ENCODE results near the gene TMEM151B. TPM values are rescaled to one million over a fixed set of nuclear protein-coding genes. Genes with fewer than 3 reads are reported as not detected.

Gene TMEM151B
- total and polyA plus RNA-seq, 10 of the 15 experiments (the other 5 are each of a cell fraction or from before 2014, with no cell fraction given): 0.01 to 0.19 (median 0.05) TPM; not detected in 6

- no peak for TF ChIP-seq ZNF24 (IDR thresholded peaks at IDR 0.05)
- TF ChIP-seq SMARCA5 (IDR thresholded peaks at IDR 0.05): no peak
- no peak for TF ChIP-seq FOS (IDR thresholded peaks at IDR 0.05; ENCODE audit: borderline replicate concordance, extremely low read depth, insufficient read length)
- no peak for TF ChIP-seq CHD1 (IDR thresholded peaks at IDR 0.05; ENCODE audit: low read depth, low read length)
- no peak for TF ChIP-seq PKNOX1 (IDR thresholded peaks at IDR 0.05)
- TF ChIP-seq SMC3 (IDR thresholded peaks at IDR 0.05; ENCODE audit: borderline replicate concordance, low read length): peak; percentile 37; the same call in 1 of the 2 replicates
- no peak for TF ChIP-seq BCL11A (IDR thresholded peaks at IDR 0.05; ENCODE audit: low read depth, low read length)
- TF ChIP-seq FOXM1 (IDR thresholded peaks at IDR 0.05; ENCODE audit: low read depth, low read length): no peak
- TF ChIP-seq ZNF622 (IDR thresholded peaks at IDR 0.05): no peak
- peak; percentile 19; the same call in 1 of the 2 replicates for TF ChIP-seq ZBED1 (IDR thresholded peaks at IDR 0.05; ENCODE audit: borderline replicate concordance)
- no peak for TF ChIP-seq POU2F2 (IDR thresholded peaks at IDR 0.05; ENCODE audit: borderline replicate concordance, low read depth, low read length)
- no peak for TF ChIP-seq MEF2A (IDR thresholded peaks at IDR 0.05; ENCODE audit: insufficient read depth, low read depth, low read length)
- peak; percentile 67; the same call in 1 of the 2 replicates for TF ChIP-seq POLR2AphosphoS5 (IDR thresholded peaks at IDR 0.05; ENCODE audit: low read length)
- no peak for TF ChIP-seq EP300 (IDR thresholded peaks at IDR 0.05; ENCODE audit: borderline replicate concordance in 1 of 2, control insufficient read depth in 1 of 2, low read depth in 2 of 2, low read length in 2 of 2)
- TF ChIP-seq POLR2AphosphoS2 (IDR thresholded peaks at IDR 0.05; ENCODE audit: low read depth, low read length): peak; percentile 62; the same call in 1 of the 2 replicates
- no peak for TF ChIP-seq RFX5 (IDR thresholded peaks at IDR 0.05; ENCODE audit: low read depth, low read length)
- peak; percentile 36 to 66 (median 49) for TF ChIP-seq CTCF (IDR thresholded peaks at IDR 0.05 in 2 of 3, conservative IDR thresholded peaks at IDR 0.05 in 1 of 3; ENCODE audit: control insufficient read depth in 2 of 3, extremely low read depth in 1 of 3, insufficient read depth in 1 of 3, low read depth in 3 of 3, low read length in 3 of 3)
- no peak overlapping the region for H3K9ac ChIP-seq (ENCODE audit: control insufficient read depth, insufficient read depth, low read length)
- H3K79me2 ChIP-seq (ENCODE audit: control insufficient read depth, insufficient read depth, low read length): peaks cover 85% of the 10 kb centered on the region
- H3K4me1 ChIP-seq (ENCODE audit: control insufficient read depth, insufficient read depth, low read length): peaks cover 29% of the 10 kb centered on the region
- no peaks in the 10 kb centered on the region for H3K9me3 ChIP-seq (replicated peaks; ENCODE audit: control insufficient read depth, insufficient read depth, low read length)
- TSS peak; percentile 35 for BruUV-seq (replicated peaks)
- peak; percentile 80 for FAIRE-seq
- no peak for DNase-seq (ENCODE audit: low read depth, low spot score)
- H4K20me1 ChIP-seq (ENCODE audit: control insufficient read depth, insufficient read depth): peaks cover 15% of the 10 kb centered on the region; the same call in 1 of the 2 replicates
- H3K4me2 ChIP-seq (ENCODE audit: control insufficient read depth, insufficient read depth): peak overlapping the region; percentile 19
- peak; percentile 26 for ATAC-seq
- CTCF ChIA-PET: interaction anchor here (0.7 to 5.0 kb wide), 17 partner anchors 9 to 155 kb away, joined by 3 to 45 read pairs (median 5); partner anchors contain the start of gene SLC29A1
- peaks cover 39 to 50% of the 10 kb centered on the region in 2 experiments for H3K36me3 ChIP-seq (ENCODE audit: control insufficient read depth in 2 of 2, insufficient read depth in 2 of 2, low read length in 1 of 2)
- 52% methylated on average over 10 of the region's 10 CpGs for WGBS (ENCODE audit: insufficient coverage, insufficient replicate concordance, low lambda C conversion rate, missing lambda C conversion rate)
- RAD21 ChIA-PET (ENCODE audit: unreplicated experiment): interaction anchor here (0.7 to 1.5 kb wide), 4 partner anchors 9 to 157 kb away, joined by 3 to 4 read pairs (median 3); no protein-coding TSS in a partner anchor
- intact Hi-C loops (cut with micrococcal nuclease; ENCODE audit: unreplicated experiment) (no loop called here), in situ Hi-C loops (cut with MboI) (no loop called here)
- no peak overlapping the region for H2AFZ ChIP-seq (ENCODE audit: control insufficient read depth, low read depth, low read length)
- H3K27ac ChIP-seq (ENCODE audit: control insufficient read depth, insufficient read depth): no peak overlapping the region
- 0 out of 2 replicates have a peak overlapping the region, but pooled peaks have one; percentile 30 for H3K4me3 ChIP-seq
- SMC1A ChIA-PET (ENCODE audit: uncharacterized antibody, unreplicated experiment): interaction anchor here (0.7 to 2.0 kb wide), 7 partner anchors 9 to 80 kb away, joined by 3 to 7 read pairs (median 5); no protein-coding TSS in a partner anchor
- H3K27me3 ChIP-seq (replicated peaks in 1 of 2; ENCODE audit: control insufficient read depth in 2 of 2, insufficient read depth in 2 of 2, low read length in 1 of 2): no peaks in the 10 kb centered on the region
- POLR2A ChIA-PET: interaction anchor here (0.5 to 4.8 kb wide), 4 partner anchors 10 to 186 kb away, joined by 3 to 18 read pairs (median 4); no protein-coding TSS in a partner anchor
Measured at GRCh38 chr6:44253307-44254101, 16.7 kb upstream of the TMEM151B start.

Data from GM12878 (cell line).